GM06990 (cell line): ENCODE data around the gene GADD45B.
"Not testable (repeated sequence)": the region's sequence is repeated elsewhere in the genome, so short reads cannot be mapped to it uniquely, and the experiment has no call there.

Experiments used
- DNase-seq: peaks from one replicate; pipeline ENCODE4 v3.0.0-alpha.2; 2011; ENCODE audit not compliant: insufficient read length; ENCODE audit errors: extremely low read depth
- H3K27me3 ChIP-seq: replicated peaks from 2 replicates; pipeline ENCODE4 v1.6.0; 2011; ENCODE audit warnings: low read length; ENCODE audit not compliant: control insufficient read depth, insufficient read depth
- H3K36me3 ChIP-seq: 2 replicates; pipeline ENCODE4 v1.5.1; 2011; ENCODE audit warnings: low read length; ENCODE audit not compliant: control insufficient read depth, insufficient read depth
- H3K4me3 ChIP-seq: replicated peaks from 2 replicates; pipeline ENCODE4 v1.5.1; 2011; ENCODE audit warnings: low read depth, mild to moderate bottlenecking, control low read depth, low read length
- TF ChIP-seq, protein P1 (sequence below): IDR thresholded peaks from 2 replicates; pipeline ENCODE4 v1.5.1; 2011; ENCODE audit warnings: low read length, control low read depth, mild to moderate bottlenecking, inconsistent platforms; ENCODE audit not compliant: insufficient read depth, poor library complexity, severe bottlenecking

Gene GADD45B

DNA sequence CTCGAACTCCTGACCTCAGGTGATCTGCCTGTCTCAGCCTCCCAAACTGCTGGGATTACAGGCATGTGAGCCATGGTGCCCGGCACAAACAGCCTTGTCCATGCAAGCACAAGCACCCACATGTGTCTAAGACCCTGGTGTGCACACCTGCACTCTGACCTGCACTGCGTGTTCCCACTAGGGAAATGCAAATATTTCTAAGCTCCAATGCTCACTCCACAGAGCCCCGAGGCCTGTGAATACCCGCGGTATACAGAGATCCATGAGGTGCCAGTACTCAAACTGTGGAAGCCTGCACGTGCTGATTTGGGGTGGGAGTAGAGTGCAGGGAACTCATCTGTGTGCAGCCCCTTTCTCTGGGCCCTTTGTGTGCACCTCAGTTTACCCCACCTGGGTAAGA, 14.7 kb downstream of the GADD45B start:
- no peak overlapping the region for H3K4me3 ChIP-seq
- no peaks in the 10 kb centered on the region for H3K36me3 ChIP-seq
- TF ChIP-seq, protein P1, sequence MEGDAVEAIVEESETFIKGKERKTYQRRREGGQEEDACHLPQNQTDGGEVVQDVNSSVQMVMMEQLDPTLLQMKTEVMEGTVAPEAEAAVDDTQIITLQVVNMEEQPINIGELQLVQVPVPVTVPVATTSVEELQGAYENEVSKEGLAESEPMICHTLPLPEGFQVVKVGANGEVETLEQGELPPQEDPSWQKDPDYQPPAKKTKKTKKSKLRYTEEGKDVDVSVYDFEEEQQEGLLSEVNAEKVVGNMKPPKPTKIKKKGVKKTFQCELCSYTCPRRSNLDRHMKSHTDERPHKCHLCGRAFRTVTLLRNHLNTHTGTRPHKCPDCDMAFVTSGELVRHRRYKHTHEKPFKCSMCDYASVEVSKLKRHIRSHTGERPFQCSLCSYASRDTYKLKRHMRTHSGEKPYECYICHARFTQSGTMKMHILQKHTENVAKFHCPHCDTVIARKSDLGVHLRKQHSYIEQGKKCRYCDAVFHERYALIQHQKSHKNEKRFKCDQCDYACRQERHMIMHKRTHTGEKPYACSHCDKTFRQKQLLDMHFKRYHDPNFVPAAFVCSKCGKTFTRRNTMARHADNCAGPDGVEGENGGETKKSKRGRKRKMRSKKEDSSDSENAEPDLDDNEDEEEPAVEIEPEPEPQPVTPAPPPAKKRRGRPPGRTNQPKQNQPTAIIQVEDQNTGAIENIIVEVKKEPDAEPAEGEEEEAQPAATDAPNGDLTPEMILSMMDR = no peak
- no peaks in the 10 kb centered on the region; the same call in 1 of the 2 replicates for H3K27me3 ChIP-seq
- no peak for DNase-seq

DNA sequence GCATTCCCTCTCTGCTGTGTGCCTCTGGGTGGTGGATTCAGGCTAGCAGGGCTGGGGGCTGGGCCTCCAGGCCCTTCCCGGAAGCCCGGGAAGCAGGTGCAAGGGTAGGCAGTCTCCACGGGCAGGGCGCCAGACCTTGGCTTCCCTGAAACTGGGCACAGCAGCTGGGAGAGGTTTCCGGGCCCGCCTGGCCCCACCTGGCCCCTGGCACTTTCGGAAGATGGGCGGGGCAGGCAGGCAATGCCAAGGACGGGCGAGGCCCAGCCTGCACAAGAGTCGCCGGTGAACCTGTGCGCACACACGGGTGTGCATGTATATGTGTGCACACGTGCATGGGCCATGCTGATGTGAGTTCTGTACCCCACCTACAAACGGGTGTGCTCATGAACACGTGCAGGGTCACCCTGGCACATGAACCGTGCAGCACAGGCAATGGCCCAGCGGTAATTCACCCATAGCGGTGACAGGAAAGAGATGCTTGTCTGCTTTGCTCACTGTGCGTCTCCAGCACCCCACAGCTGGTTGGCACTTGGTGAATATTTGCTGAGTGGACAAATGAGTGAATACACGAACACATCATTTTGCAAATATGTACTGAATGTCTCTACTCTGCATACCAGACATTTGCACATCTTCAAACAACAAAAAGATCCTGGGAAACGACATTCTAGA, 15.3 kb downstream of the GADD45B start:
- Histone ChIP-seq H3K27me3 (no peaks in the 10 kb centered on the region; the same call in 1 of the 2 replicates), H3K36me3 (no peaks in the 10 kb centered on the region), H3K4me3 (no peak overlapping the region)
- peak; percentile 66 for DNase-seq
- TF ChIP-seq, protein P1 = no peak

DNA sequence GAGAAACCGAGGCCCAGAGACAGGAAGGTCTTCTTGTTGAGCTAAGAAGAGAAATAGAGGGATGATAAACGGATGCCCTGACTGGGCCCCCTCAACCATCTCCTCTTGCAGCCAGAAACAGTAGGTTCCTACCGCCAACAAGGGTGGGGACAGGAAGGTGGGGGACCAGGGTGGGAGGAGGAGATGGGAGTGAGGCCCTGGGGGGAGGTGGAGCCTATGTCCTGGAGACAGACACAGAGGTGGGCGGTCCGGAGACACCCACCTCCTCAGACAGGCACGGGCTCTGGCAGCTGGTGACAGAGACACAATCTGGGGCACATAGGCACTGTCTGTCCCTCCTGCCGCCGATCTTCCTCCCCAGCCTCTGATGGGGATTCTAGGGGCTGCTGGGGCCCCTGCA, 16.9 kb downstream of the GADD45B start:
- Histone ChIP-seq H3K36me3 (no peaks in the 10 kb centered on the region), H3K27me3 (no peaks in the 10 kb centered on the region; the same call in 1 of the 2 replicates), H3K4me3 (no peak overlapping the region)
- TF ChIP-seq, protein P1 = no peak
- DNase-seq = no peak

DNA sequence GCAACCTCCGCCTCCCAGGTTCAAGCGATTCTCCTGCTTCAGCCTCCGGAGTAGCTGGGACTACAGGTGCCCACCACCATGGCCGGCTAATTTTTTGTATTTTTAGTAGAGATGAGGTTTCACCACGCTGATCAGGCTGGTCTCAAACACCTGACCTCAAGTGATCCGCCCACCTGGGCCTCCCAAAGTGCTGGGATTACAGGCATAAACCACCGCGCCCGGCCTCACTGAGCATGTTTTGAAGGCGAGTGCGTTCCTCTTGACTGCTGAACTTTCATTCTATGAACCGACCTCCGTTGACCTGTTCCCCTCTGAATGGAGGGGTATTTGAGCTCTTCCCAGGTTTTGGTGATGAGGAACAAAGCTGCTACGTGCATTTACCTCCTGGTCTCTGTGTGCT, 17.5 kb downstream of the GADD45B start:
- H3K36me3 ChIP-seq, H3K4me3 ChIP-seq, DNase-seq, H3K27me3 ChIP-seq: not testable (repeated sequence)

DNA sequence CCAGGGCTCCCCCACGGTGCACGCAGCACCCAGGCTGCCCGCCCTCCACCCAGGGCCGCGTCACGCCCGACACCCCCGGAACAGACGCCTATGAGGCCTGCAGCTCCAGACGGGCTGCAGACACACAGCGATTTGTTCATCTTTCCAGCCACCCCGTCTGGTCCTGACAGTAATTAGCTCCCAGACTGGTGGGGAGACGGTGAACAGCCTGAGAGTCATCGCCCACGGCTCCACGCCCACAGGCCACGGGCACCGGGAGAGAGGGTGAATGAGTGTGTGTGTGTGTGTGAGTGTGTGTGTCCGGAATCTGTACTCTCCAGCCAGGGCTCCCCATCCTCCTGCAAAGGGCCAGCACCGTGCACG, 18.1 kb downstream of the GADD45B start:
- TF ChIP-seq, protein P1 = no peak
- Histone ChIP-seq H3K36me3 (no peaks in the 10 kb centered on the region), H3K27me3 (no peaks in the 10 kb centered on the region; the same call in 1 of the 2 replicates), H3K4me3 (no peak overlapping the region; the same call in 1 of the 2 replicates)
- no peak for DNase-seq

DNA sequence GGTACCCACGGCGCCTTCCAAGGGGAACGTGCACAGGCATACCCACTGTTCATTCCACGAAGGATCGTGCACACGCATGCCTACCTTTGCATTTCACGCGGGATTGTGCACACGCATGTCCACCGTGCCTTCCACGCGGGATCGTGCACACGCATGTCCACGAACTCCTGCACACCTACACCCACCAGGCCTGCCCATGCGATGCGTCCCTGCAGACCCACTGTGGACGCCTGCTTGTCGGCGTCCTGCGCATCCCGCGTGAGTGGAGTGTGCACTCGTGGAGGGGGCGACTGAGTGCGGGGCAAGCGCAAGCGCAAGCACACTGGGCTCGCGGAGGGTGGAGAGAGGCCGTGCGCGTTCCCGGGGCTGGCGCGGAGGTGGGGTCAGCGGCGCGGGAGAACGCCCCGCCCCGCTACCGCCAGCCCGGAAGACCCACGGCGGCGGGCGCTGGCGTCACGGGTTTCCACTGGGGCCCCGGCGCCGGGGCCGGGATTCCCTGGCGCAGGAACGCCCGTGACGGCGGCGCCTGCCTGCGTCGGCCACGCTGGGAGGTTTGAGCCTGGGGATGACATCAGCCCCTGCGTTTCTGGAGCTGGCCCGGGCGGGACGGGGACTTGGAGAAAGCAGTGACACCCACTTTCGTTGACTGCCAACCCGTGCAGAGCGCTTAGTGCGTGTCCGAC, 18.7 kb downstream of the GADD45B start:
- peak; percentile 75 for DNase-seq
- Histone ChIP-seq H3K4me3 (peak overlapping the region; percentile 72), H3K36me3 (no peaks in the 10 kb centered on the region), H3K27me3 (no peaks in the 10 kb centered on the region; the same call in 1 of the 2 replicates)
- TF ChIP-seq, protein P1 = no peak
